ENCODE data around the gene PDSS1.
"Not testable (repeated sequence)": the region's sequence is repeated elsewhere in the genome, so short reads cannot be mapped to it uniquely, and the experiment has no call there.

PDSS1 gene

DNA sequence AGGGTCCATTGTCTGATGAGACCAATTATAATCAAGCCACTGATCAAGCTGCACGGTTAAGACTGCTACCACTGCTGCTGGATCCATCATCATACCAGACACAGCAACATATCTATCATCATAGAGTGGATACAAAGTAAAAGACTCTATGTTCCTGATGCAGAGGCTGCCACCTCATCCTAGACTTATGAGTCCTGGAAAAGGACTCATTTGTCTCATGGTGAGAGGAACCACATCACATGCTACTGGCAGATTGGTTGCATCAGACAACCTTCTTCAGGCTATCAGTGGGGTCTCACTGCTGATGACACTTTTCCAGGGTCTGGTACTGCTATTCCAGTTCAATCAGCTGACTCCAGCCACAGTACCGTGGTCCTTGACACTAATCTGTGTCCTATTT is 84.3 kb downstream of the PDSS1 start:
- Histone ChIP-seq H3K9me3 (replicated peaks; ENCODE audit: insufficient read depth, low read length) (no peaks in the 10 kb centered on the region), H3F3A (ENCODE audit: insufficient read depth, low read length) (no peaks in the 10 kb centered on the region), H3K9ac (ENCODE audit: low read length) (no peak overlapping the region), H3K27ac (ENCODE audit: low read length) (no peak overlapping the region), H3K27me3 (replicated peaks; ENCODE audit: insufficient read depth, low read length) (no peaks in the 10 kb centered on the region), H3K4me3 (ENCODE audit: low read length) (no peak overlapping the region), H3K36me3 (replicated peaks; ENCODE audit: insufficient read depth, low read length) (no peaks in the 10 kb centered on the region), H2AFZ (ENCODE audit: low read length) (no peak overlapping the region), H3K4me1 (ENCODE audit: low read length) (peaks cover 24% of the 10 kb centered on the region), H3K4me2 (ENCODE audit: low read depth, low read length) (no peak overlapping the region), H3K9me2 (replicated peaks; ENCODE audit: insufficient read depth, low read length) (no peaks in the 10 kb centered on the region), H3K79me2 (ENCODE audit: low read length) (peaks cover 100% of the 10 kb centered on the region), H4K20me1 (ENCODE audit: insufficient read depth, low read length) (peaks cover 14% of the 10 kb centered on the region)
- TF ChIP-seq, protein P1, sequence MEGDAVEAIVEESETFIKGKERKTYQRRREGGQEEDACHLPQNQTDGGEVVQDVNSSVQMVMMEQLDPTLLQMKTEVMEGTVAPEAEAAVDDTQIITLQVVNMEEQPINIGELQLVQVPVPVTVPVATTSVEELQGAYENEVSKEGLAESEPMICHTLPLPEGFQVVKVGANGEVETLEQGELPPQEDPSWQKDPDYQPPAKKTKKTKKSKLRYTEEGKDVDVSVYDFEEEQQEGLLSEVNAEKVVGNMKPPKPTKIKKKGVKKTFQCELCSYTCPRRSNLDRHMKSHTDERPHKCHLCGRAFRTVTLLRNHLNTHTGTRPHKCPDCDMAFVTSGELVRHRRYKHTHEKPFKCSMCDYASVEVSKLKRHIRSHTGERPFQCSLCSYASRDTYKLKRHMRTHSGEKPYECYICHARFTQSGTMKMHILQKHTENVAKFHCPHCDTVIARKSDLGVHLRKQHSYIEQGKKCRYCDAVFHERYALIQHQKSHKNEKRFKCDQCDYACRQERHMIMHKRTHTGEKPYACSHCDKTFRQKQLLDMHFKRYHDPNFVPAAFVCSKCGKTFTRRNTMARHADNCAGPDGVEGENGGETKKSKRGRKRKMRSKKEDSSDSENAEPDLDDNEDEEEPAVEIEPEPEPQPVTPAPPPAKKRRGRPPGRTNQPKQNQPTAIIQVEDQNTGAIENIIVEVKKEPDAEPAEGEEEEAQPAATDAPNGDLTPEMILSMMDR (IDR thresholded peaks at IDR 0.05; ENCODE audit: low read length) = no peak
- no peak for TF ChIP-seq EZH2phosphoT487 (IDR thresholded peaks at IDR 0.05; ENCODE audit: low read length)
- no peak for DNase-seq

DNA sequence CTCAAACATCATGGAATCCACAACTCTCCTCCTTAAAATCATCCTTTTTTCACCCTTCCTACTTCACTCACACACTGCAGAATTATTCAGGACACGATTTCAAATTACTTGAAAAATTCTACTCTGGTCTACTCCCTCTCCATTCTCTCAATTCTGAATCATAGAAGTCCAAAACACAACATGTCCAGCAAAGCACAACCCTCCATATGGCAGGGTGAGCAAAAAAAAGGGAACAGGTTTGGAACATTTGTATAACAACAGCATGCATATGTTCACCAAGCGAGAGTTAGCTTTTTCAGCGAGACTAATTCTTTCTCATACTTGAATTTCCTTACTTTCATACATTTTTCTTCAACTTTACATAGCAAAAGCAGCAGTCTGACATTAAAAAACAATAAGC is 89.9 kb downstream of the PDSS1 start:
- Histone ChIP-seq H3F3A (ENCODE audit: insufficient read depth, low read length) (no peaks in the 10 kb centered on the region), H3K27me3 (replicated peaks; ENCODE audit: insufficient read depth, low read length) (no peaks in the 10 kb centered on the region), H3K4me2 (ENCODE audit: low read depth, low read length) (no peak overlapping the region), H2AFZ (ENCODE audit: low read length) (no peak overlapping the region), H3K27ac (ENCODE audit: low read length) (no peak overlapping the region), H3K4me3 (ENCODE audit: low read length) (no peak overlapping the region), H3K79me2 (ENCODE audit: low read length) (peaks cover 98% of the 10 kb centered on the region), H3K36me3 (replicated peaks; ENCODE audit: insufficient read depth, low read length) (no peaks in the 10 kb centered on the region), H3K9me2 (replicated peaks; ENCODE audit: insufficient read depth, low read length) (no peaks in the 10 kb centered on the region), H3K9me3 (replicated peaks; ENCODE audit: insufficient read depth, low read length) (no peaks in the 10 kb centered on the region), H4K20me1 (ENCODE audit: insufficient read depth, low read length) (no peaks in the 10 kb centered on the region; the same call in 1 of the 2 replicates), H3K4me1 (ENCODE audit: low read length) (peaks cover 4% of the 10 kb centered on the region; the same call in 1 of the 2 replicates), H3K9ac (ENCODE audit: low read length) (no peak overlapping the region)
- no peak for DNase-seq
- no peak for TF ChIP-seq EZH2 (optimal IDR thresholded peaks at IDR 0.05; ENCODE audit: low read depth, low read length)
- TF ChIP-seq, protein P1 (IDR thresholded peaks at IDR 0.05; ENCODE audit: low read length) = no peak
- TF ChIP-seq EZH2phosphoT487 (IDR thresholded peaks at IDR 0.05; ENCODE audit: low read length) = no peak

DNA sequence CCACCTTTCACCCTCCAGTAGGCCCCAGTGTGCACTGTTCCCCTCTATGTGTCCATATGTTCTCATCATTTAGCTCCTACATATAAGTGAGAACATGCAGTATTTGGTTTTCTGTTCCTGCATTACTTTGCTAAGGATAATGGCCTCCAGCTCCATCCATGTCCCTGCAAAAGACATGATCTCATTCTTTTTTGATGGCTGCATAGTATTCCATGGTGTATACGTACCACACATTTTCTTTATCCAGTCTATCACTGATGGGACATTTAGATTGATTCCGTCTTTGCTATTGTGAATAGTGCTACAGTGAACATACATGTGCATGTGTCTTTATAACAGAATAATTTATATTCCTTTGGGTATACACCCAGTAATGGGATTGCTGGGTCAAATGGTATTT is 92.3 kb downstream of the PDSS1 start:
- not testable (repeated sequence) for H3K9ac ChIP-seq (ENCODE audit: low read length); H2AFZ ChIP-seq (ENCODE audit: low read length); H3K4me2 ChIP-seq (ENCODE audit: low read depth, low read length); H4K20me1 ChIP-seq (ENCODE audit: insufficient read depth, low read length); DNase-seq; H3K4me1 ChIP-seq (ENCODE audit: low read length); H3K9me2 ChIP-seq (replicated peaks; ENCODE audit: insufficient read depth, low read length); H3K4me3 ChIP-seq (ENCODE audit: low read length); H3K36me3 ChIP-seq (replicated peaks; ENCODE audit: insufficient read depth, low read length); H3F3A ChIP-seq (ENCODE audit: insufficient read depth, low read length); H3K27ac ChIP-seq (ENCODE audit: low read length); H3K27me3 ChIP-seq (replicated peaks; ENCODE audit: insufficient read depth, low read length); H3K9me3 ChIP-seq (replicated peaks; ENCODE audit: insufficient read depth, low read length)
- peaks cover 98% of the 10 kb centered on the region for H3K79me2 ChIP-seq (ENCODE audit: low read length)

DNA sequence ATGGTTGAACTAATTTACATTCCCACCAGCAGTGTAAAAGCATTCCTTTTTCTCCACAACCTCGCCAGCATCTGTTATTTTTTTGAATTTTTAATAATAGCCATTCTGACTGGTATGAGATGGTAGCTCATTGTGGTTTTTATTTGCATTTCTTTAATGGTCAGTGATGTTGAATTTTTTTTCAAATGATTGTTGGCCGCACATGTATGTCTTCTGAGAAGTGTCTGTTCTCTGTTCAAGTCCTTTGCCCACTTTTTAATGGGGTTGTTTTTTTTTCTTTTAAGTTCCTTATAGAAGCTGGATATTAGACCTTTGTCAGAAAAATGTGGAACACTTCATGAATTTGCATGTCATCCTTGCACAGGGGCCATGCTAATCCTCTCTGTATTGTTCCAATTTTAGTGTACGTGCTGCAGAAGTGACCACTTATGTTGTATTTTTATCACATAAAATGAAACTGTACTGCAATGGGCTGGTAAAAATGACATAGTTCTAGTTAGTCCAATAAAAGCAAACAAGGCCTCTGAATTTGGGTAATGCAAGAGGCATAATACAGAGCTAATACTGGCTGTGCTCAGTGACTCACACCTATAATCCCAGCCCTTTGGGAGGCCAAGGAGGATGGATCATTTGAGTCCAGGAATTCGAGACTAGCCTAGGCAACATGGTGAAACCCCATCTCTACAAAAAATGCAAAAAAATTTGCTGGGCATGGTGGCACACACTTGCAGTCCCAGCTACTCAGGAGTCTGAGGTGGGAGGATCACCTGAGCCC is 92.9 kb downstream of the PDSS1 start:
- H3K9me3 ChIP-seq (replicated peaks; ENCODE audit: insufficient read depth, low read length) = no peaks in the 10 kb centered on the region
- no peaks in the 10 kb centered on the region for H3K36me3 ChIP-seq (replicated peaks; ENCODE audit: insufficient read depth, low read length)
- H3K27ac ChIP-seq (ENCODE audit: low read length) = no peak overlapping the region
- TF ChIP-seq, protein P1 (IDR thresholded peaks at IDR 0.05; ENCODE audit: low read length) = no peak
- no peak for TF ChIP-seq EZH2phosphoT487 (IDR thresholded peaks at IDR 0.05; ENCODE audit: low read length)
- TF ChIP-seq EZH2 (optimal IDR thresholded peaks at IDR 0.05; ENCODE audit: low read depth, low read length) = no peak
- peaks cover 4% of the 10 kb centered on the region; the same call in 1 of the 2 replicates for H3K4me1 ChIP-seq (ENCODE audit: low read length)
- H4K20me1 ChIP-seq (ENCODE audit: insufficient read depth, low read length) = no peaks in the 10 kb centered on the region
- no peak overlapping the region for H3K9ac ChIP-seq (ENCODE audit: low read length)
- H3K27me3 ChIP-seq (replicated peaks; ENCODE audit: insufficient read depth, low read length) = no peaks in the 10 kb centered on the region
- no peaks in the 10 kb centered on the region for H3K9me2 ChIP-seq (replicated peaks; ENCODE audit: insufficient read depth, low read length)
- H2AFZ ChIP-seq (ENCODE audit: low read length) = no peak overlapping the region
- no peaks in the 10 kb centered on the region for H3F3A ChIP-seq (ENCODE audit: insufficient read depth, low read length)
- H3K4me3 ChIP-seq (ENCODE audit: low read length) = no peak overlapping the region
- H3K79me2 ChIP-seq (ENCODE audit: low read length) = peaks cover 98% of the 10 kb centered on the region
- no peak for DNase-seq
- no peak overlapping the region for H3K4me2 ChIP-seq (ENCODE audit: low read depth, low read length)

Measured in MM.1S (cell line).